ENCODE measurements around the gene MEGF6.

The MEGF6 gene

DNA sequence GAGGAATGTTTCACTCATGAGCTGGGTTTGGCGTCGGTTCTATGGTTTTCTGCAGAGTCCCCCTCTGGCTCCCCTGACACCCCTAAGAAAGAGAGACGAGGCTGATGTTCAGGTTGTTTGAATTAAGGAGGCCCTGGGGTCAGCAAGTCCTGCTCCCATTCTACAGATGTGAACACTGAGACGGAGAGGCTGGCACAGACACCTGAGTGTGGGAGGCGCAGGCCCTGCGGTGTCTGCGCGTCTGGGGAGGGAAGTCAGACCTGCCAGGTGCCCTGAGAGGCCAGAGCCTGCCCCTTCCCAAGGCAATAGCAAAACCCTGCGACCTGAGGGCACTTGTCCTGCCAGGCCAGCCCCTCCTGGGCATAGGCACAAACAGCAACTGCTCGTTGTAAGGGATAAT lies 47.7 kb downstream of the MEGF6 start:
- DNase-seq = no peak
- H3K9me3 Mint-ChIP-seq = no peaks in the 10 kb centered on the region
- H3K27ac Mint-ChIP-seq = no peak overlapping the region

DNA sequence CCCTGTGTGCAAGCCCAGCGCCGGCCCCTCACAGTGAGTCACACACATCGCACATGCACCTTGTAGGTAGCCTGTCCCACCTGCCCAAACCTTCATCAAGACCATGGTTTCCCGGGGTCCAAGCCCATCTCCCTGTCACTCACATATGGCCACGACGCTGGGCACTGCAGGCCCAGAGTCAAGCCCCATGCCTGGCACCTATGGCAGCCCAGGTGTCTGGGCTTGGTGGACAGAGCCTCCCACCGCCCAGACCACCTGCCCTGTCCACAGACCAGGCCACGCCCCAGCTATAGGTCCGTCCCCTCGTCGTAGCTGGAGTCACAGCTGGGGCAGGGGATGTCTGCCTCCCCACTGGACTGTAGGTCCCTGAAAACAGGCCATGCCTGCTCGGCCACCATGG lies 48.2 kb downstream of the MEGF6 start:
- Mint-ChIP-seq H3K36me3 (ENCODE audit: low read depth) (no peaks in the 10 kb centered on the region), H3K9me3 (no peaks in the 10 kb centered on the region), H3K27me3 (no peaks in the 10 kb centered on the region), H3K27ac (no peak overlapping the region), H3K4me3 (no peak overlapping the region), H3K4me1 (no peaks in the 10 kb centered on the region)
- DNase-seq (no peak), ATAC-seq (no peak)

More for the DNA sequence above, 47.7 kb downstream of the MEGF6 start:
- Mint-ChIP-seq H3K4me1 (no peaks in the 10 kb centered on the region), H3K4me3 (no peak overlapping the region), H3K27me3 (no peaks in the 10 kb centered on the region), H3K36me3 (ENCODE audit: low read depth) (no peaks in the 10 kb centered on the region)
- ATAC-seq = no peak

DNA sequence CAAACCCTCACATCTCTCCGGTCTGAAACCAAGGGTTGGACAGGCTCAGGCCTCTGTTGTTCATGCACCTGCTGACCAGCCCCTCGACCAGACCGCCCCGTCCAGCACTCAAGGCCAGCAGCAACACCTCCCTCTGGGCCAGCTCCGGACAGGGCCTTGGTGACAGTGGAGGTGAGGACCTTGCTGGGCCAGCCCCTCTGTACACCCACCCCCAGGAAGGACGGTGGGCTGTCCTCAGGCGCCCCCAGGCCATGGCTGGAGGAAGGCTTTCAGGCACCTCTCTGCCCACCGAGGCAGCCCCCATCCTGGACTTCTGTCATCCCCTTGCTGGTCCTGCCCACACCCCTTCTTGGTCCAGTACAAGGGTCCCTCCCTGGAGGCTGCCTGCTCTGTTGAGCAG lies 48.6 kb downstream of the MEGF6 start:
- Mint-ChIP-seq H3K4me1 (no peaks in the 10 kb centered on the region), H3K9me3 (no peaks in the 10 kb centered on the region), H3K27me3 (no peaks in the 10 kb centered on the region), H3K36me3 (ENCODE audit: low read depth) (no peaks in the 10 kb centered on the region), H3K27ac (no peak overlapping the region), H3K4me3 (no peak overlapping the region)
- DNase-seq = no peak
- no peak for ATAC-seq

DNA sequence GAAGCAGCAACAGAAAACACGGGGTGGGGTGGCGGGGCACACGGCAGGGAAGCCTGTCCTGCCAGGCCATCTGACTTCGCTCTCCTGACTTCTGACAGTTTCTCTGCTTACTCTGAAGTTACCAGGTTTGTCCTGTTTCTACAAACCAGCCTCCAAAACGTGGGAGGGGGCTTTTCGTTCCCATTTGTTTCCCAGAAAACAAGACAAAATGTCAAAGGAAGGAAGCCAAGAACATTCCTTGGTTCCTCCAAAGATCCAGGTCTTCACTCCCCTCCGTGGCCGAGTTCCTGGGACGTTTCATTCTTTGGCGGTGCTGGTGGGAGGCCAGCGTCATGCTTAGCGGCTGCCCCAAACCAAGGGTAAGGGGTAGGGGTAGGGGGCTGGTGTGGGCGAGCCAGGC lies 49.6 kb downstream of the MEGF6 start:
- H3K27ac Mint-ChIP-seq = no peak overlapping the region
- H3K27me3 Mint-ChIP-seq = no peaks in the 10 kb centered on the region
- no peak overlapping the region for H3K4me3 Mint-ChIP-seq
- DNase-seq (no peak), ATAC-seq (no peak)
- no peaks in the 10 kb centered on the region for H3K36me3 Mint-ChIP-seq (ENCODE audit: low read depth)
- no peaks in the 10 kb centered on the region for H3K4me1 Mint-ChIP-seq
- no peaks in the 10 kb centered on the region for H3K9me3 Mint-ChIP-seq

DNA sequence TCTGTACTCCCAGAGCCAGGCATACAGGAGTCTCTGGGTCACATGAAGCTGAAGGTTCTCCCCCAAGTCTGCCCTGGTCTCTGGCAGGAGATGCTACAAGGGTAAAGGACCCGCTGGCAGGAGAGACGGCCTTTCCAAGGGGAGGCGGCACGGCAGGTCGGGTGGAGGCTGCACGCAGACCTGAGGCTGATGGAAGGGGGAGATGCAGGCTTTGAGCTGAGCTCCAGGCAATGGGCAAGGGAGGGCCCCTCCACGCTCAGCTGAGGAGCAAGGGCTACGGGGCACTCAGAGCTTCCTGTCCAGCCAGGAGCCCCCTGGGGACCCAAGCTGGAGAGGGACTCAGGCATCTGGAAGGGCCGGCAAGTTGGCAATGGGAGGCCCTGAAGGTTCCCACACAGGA lies 50.3 kb downstream of the MEGF6 start:
- Mint-ChIP-seq H3K27ac (no peak overlapping the region), H3K27me3 (no peaks in the 10 kb centered on the region), H3K9me3 (no peaks in the 10 kb centered on the region), H3K36me3 (ENCODE audit: low read depth) (no peaks in the 10 kb centered on the region), H3K4me3 (no peak overlapping the region), H3K4me1 (no peaks in the 10 kb centered on the region)
- ATAC-seq (no peak), DNase-seq (no peak)

DNA sequence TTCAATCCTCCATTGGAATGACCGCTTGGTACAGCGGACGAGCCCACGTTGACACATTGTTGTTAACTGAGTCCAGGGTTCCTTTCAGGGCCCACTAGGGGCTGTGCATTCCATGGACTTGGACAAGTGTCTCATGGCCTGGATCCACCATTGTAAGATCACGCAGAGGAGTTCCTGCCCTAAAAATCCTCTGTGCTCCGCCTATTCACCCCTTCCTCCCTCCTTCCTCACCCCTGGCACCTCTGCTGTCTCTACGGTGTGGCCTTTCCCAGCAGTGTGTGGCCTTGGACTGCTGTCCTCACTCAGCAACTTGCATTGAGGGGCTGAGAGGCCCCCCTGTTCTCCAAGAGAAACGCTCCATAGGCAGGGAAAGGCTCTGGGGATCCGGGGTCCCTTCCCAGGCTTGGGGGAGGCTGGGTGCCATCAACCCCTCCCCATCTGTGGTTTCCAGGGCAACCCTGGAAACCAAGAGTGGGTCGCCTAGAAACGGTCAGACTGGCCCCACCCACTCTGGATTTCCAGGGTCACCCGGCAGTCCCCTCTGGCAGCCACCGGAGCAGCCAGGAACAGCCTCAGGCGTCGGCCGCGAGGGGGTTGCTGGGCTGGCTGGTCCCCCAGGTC lies 50.9 kb downstream of the MEGF6 start:
- H3K36me3 Mint-ChIP-seq (ENCODE audit: low read depth) = no peaks in the 10 kb centered on the region
- H3K4me3 Mint-ChIP-seq = no peak overlapping the region
- no peaks in the 10 kb centered on the region for H3K4me1 Mint-ChIP-seq
- no peaks in the 10 kb centered on the region for H3K9me3 Mint-ChIP-seq
- H3K27ac Mint-ChIP-seq = no peak overlapping the region
- no peaks in the 10 kb centered on the region for H3K27me3 Mint-ChIP-seq
- ATAC-seq = no peak
- DNase-seq = no peak

DNA sequence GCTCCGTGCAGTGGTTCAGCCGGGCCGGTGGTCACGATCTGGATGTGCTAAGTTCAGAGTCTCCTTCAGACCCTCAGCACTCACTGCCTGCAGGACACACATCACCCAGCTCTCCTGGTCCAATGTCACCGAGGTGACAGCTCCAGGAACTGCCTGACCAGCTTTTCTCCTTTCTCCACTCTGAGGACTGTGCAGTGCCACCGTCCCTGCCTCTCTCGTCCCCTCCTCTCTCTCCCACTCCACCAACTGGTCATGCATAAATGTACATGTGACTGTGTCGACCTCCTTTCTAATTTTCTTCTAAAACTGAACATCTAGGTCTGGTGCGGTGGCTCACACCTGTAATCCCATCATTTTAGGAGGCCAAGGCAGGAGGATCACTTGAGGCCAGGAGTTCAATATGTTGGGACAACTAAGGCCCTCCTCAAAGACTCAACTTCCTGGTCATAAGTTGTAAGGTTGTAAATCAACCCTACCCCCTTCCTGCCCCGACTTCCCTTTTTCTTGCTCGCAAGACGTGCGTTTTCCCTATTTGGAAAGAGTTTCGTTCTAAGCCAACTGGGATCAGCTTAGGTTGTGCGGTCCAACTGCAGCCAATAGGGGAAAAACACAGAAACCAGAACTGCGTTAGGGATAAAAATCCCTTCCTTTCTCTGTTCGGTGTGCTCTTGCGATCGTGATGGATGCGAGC lies 53.1 kb downstream of the MEGF6 start:
- H3K9me3 Mint-ChIP-seq = no peaks in the 10 kb centered on the region
- H3K4me3 Mint-ChIP-seq = no peak overlapping the region

DNA sequence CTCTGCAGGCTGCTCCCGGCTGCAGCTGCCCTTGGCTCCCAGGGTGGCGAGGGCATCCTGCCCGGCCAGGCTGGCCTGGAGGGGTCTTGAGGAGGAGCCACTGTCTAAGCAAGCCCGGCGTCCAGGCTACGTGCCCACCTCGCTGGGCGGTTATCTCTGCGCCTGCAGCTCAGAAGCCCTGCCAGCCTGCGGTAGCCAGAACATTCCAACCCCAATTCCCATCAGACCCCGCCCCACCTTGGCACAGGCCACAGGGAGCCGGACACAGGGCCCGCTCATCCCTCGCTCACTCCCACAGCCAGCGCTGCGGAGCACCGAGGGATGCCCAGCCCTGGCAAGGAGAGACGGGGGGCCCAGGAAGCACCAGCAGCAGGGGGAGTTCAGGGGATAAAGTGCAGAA lies 53.9 kb downstream of the MEGF6 start:
- DNase-seq (no peak), ATAC-seq (no peak)
- Mint-ChIP-seq H3K4me1 (no peaks in the 10 kb centered on the region), H3K27me3 (no peaks in the 10 kb centered on the region), H3K36me3 (ENCODE audit: low read depth) (no peaks in the 10 kb centered on the region), H3K4me3 (no peak overlapping the region), H3K9me3 (no peaks in the 10 kb centered on the region), H3K27ac (no peak overlapping the region)

More for the DNA sequence above, 53.1 kb downstream of the MEGF6 start:
- DNase-seq (no peak), ATAC-seq (no peak)
- H3K4me1 Mint-ChIP-seq = no peaks in the 10 kb centered on the region
- no peaks in the 10 kb centered on the region for H3K27me3 Mint-ChIP-seq
- no peaks in the 10 kb centered on the region for H3K36me3 Mint-ChIP-seq (ENCODE audit: low read depth)
- no peak overlapping the region for H3K27ac Mint-ChIP-seq

DNA sequence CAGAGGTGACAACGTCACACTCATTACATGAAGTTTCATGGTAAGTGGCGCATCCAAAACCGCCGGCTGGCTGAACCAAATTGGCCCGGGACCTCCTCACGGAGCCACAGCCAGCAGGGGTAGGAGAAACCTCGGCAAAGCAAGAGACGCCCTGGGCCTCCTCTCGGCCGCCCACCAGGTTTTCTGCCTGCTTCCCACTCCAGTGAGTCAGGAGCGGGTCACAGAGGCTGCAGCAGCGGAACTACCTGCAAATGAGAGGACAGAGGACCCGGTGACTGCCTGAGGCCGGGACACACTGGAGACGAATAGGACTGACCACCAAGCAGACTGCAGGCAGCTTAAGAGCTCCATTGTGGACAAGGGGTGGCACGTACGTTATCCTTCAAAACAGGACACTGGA lies 55.0 kb downstream of the MEGF6 start:
- ATAC-seq (no peak), DNase-seq (no peak)
- H3K27me3 Mint-ChIP-seq = no peaks in the 10 kb centered on the region
- no peaks in the 10 kb centered on the region for H3K36me3 Mint-ChIP-seq (ENCODE audit: low read depth)
- H3K27ac Mint-ChIP-seq = no peak overlapping the region
- no peaks in the 10 kb centered on the region for H3K9me3 Mint-ChIP-seq
- no peaks in the 10 kb centered on the region for H3K4me1 Mint-ChIP-seq
- no peak overlapping the region for H3K4me3 Mint-ChIP-seq

DNA sequence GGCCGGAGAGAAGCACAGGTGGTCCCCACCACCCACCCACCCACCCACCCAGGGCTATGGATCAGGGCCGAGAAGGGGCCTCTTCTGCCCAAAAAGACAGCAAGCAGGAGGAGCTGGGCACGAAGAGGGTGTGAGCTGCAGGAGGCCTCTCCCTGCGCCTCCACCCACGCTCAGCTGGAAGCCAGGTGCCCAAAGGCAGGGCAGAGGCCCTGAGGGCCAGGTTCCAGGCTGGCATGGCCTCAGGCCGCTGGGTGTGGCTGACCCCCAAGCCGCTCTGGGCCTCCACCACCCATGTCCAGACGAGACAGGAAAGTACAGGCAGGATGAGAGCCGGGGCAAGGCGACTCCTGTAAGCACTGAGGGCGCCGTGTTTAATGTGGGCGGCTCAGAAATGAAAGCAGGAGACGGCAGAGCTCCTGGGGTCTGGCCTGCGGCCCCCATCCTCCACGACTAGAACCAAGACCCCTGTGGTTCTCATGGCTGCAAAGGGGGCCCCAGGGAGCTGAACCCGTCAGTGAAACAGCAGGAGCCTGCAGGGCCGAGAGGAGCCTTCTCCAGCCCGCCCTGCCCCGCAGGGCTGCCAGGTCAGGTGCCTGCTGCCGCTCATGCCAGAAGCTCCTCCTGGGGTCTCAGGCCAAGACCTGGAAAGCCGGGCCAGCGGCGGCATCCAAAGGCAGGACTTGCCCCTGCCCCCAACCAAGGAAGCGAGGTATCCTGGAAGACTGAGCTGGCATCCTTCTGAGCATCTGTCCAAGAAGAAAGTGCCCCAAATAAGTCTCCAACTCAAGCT lies 56.0 kb downstream of the MEGF6 start:
- Mint-ChIP-seq H3K4me1 (no peaks in the 10 kb centered on the region), H3K4me3 (no peak overlapping the region), H3K9me3 (no peaks in the 10 kb centered on the region), H3K27ac (no peak overlapping the region), H3K27me3 (no peaks in the 10 kb centered on the region), H3K36me3 (ENCODE audit: low read depth) (no peaks in the 10 kb centered on the region)
- no peak for ATAC-seq
- DNase-seq = no peak

DNA sequence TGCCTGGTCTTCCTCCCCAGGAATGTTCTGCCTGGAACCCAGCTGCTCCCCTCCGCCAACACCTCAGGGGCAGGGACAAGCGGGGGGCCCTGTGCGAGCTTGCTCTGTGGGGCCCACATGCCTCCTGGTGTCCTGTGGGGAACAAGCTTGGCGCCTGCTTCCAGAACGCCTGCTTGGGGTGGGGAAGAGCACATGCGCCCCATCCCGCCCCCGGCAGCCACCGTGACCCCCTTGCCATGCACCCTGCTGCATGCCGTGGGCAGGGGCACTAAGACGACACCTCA lies 57.4 kb downstream of the MEGF6 start:
- H3K4me1 Mint-ChIP-seq = no peaks in the 10 kb centered on the region
- H3K4me3 Mint-ChIP-seq = no peak overlapping the region
- DNase-seq (no peak), ATAC-seq (no peak)
- H3K27ac Mint-ChIP-seq = no peak overlapping the region
- H3K27me3 Mint-ChIP-seq = no peaks in the 10 kb centered on the region
- no peaks in the 10 kb centered on the region for H3K36me3 Mint-ChIP-seq (ENCODE audit: low read depth)
- no peaks in the 10 kb centered on the region for H3K9me3 Mint-ChIP-seq

DNA sequence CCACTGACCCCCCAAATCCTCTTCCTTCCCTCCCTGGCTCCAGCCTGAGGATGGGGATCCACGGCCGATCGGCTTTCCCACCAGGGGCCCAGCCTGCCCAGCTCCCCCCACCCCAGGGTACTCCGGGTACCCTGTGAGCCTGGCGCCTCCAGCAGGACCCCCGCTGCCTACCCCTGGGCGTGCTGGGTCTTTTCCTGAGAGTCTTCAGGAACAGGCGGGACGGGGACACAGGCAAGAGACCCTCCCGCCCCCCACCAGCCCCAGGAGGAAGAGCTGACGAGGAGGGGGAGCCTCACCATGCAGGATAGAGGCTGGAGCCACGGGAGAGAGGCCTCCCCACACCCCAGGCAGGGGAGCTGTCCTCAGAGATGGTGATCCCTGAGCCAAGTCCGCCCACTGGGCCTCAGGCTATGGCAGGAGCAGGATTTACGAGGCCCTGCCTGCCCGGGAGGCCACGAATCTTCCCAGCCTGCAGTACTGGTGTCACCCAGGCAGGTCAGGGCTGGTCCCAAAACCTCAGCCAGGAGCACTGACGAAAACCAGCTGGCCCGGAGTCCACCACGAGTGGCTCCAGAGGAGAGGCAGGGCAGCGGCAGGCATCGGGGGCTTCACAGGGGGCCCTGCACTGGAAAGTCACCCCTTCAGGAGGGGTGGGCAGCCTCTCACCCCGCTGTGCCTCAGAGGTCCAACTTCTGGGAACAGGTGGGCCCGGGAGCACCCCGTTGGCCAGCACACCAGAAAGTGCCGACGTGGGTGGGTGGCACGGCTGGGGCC lies 58.0 kb downstream of the MEGF6 start:
- ATAC-seq = no peak
- H3K4me3 Mint-ChIP-seq = no peak overlapping the region
- DNase-seq = no peak
- H3K27me3 Mint-ChIP-seq = no peaks in the 10 kb centered on the region
- H3K36me3 Mint-ChIP-seq (ENCODE audit: low read depth) = no peaks in the 10 kb centered on the region
- no peaks in the 10 kb centered on the region for H3K4me1 Mint-ChIP-seq
- H3K9me3 Mint-ChIP-seq = no peaks in the 10 kb centered on the region
- no peak overlapping the region for H3K27ac Mint-ChIP-seq

DNA sequence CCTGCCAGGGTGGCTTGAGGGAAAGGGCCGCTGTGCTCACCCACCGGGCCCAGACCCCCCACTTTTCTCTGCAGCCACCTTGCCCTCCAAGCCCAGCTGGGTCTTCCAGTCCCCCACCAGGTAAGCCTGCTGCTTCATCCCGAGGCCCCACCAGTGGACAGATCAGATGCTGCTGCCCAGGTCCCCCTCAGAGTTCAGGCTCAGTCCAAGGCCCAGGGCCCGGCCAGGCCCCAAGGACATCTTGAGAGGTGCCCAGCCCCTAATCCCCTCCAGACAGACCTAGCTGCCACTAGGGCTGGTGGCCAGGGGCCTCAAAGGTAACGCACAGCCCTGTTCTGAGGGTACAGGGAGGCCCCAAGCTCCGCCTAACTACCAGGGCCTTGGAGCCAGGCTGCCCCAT lies 58.6 kb downstream of the MEGF6 start:
- Mint-ChIP-seq H3K36me3 (ENCODE audit: low read depth) (no peaks in the 10 kb centered on the region), H3K27ac (no peak overlapping the region), H3K4me1 (no peaks in the 10 kb centered on the region), H3K4me3 (no peak overlapping the region), H3K27me3 (no peaks in the 10 kb centered on the region), H3K9me3 (no peaks in the 10 kb centered on the region)
- ATAC-seq (no peak), DNase-seq (no peak)

DNA sequence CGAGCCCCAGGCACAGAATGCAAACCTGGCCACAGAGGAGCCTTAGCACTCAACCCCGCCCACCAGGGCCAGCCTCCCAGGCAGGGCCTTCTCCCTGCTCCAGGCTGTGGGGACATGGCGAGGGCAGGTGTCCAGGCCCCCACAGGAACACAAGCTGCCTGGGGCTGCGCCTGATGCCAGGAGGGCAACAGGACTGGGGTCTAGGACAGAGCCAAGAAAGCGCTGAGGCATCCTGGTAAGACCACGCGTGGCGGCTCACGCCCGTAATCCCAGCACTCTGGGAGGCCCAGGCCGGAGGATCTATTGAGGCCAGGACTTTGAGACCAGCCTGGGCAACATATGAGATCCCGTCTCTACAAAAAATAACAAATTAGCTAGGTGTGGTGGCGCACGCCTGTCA lies 59.1 kb downstream of the MEGF6 start:
- no peaks in the 10 kb centered on the region for H3K27me3 Mint-ChIP-seq
- no peaks in the 10 kb centered on the region for H3K9me3 Mint-ChIP-seq
- no peak overlapping the region for H3K4me3 Mint-ChIP-seq
- DNase-seq (no peak), ATAC-seq (no peak)
- H3K36me3 Mint-ChIP-seq (ENCODE audit: low read depth) = no peaks in the 10 kb centered on the region
- no peak overlapping the region for H3K27ac Mint-ChIP-seq
- H3K4me1 Mint-ChIP-seq = no peaks in the 10 kb centered on the region

DNA sequence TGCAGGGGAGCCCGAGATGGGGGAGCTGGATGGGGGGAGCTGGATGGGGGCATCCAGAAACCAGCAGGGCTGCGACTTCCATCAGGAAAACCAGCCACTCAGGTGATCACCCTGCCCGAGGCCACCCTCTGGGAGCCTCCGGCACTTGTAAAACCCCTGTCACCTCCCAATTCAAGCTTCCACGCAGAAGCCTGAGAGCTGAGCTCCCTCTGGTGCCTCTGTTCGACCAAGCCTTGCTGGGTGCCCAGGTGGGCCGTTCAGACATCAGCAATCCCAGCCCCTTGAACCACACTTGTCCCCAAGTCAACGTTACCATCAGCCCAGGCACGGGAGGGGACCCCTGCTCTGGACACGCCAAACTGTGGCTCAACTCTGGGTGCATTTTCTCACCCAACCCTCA lies 59.6 kb downstream of the MEGF6 start:
- no peak for DNase-seq
- Mint-ChIP-seq H3K9me3 (no peaks in the 10 kb centered on the region), H3K4me1 (no peaks in the 10 kb centered on the region), H3K4me3 (no peak overlapping the region), H3K36me3 (ENCODE audit: low read depth) (no peaks in the 10 kb centered on the region), H3K27me3 (no peaks in the 10 kb centered on the region), H3K27ac (no peak overlapping the region)
- ATAC-seq = no peak
